Hematopoietic multipotent progenitor cell (in vitro differentiated cells): ENCODE results near the gene ASGR1. TPM values are rescaled to one million over a fixed set of nuclear protein-coding genes. Genes with fewer than 3 reads are reported as not detected.
A peak's percentile ranks its signal among the peaks of the same experiment; 100 is the strongest.
"Not testable (repeated sequence)": the region's sequence is repeated elsewhere in the genome, so short reads cannot be mapped to it uniquely, and the experiment has no call there.

Experiments used
- DNase-seq, 3 donors: peaks; one replicate each; pipeline ENCODE4 v3.0.0-alpha.2; 2011 to 2015; ENCODE audit warnings: low read depth in 2 of 3, low spot score in 2 of 3
- small RNA-seq: library from RNA; depleted of rRNA; stranded (forward); fragments of <200 nt; gene quantifications from one replicate; pipeline ENCODE3, GENCODE V24; 2012
- total RNA-seq: library from RNA; depleted of rRNA; stranded (reverse); fragments of >200 nt; gene quantifications from one replicate; pipeline ENCODE4 v1.2.3, GENCODE V29; 2012

Gene ASGR1
- total RNA-seq, 1 donor: 7.3 TPM

DNA sequence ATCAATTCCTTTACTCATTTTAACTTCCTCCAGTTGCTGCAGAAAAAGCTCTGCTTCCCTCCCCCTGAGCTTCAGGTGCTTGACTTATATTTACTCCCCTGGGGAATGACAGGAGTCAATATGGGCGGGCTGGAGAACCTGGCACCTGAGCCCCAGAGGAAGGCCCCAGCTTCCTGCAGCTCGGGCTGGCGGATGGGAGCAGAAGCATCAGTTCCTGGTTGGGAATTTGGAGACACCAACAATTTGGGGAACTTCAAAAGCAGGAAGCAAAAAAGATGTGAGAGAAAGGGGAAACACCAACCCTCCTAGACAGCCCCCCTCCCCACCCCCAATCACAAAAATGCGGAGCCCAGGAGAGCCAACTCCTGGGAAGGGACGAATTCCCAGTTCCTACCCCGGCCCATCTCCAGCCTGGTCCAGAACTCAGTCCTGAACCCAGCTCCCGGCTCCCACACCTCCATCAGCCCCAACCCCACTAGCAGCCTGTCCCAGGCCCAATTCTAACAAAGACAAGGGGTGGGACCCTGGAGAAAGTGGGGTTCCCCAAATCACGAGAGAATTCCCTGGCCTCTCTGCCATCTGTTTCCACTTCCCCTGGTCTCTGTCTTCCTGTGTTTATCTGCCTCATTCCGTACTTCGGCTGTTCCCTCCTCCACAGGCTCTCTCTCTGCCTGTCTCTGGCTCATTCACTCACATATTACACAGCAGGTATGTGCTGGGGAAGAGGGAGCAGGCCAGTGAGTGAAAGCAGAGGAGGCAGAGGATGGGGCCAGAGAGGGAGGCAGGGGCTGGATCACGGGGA, 48.3 kb downstream of the ASGR1 start:
- DNase-seq: peak in 2 of 3 donors; percentile 37 to 51

DNA sequence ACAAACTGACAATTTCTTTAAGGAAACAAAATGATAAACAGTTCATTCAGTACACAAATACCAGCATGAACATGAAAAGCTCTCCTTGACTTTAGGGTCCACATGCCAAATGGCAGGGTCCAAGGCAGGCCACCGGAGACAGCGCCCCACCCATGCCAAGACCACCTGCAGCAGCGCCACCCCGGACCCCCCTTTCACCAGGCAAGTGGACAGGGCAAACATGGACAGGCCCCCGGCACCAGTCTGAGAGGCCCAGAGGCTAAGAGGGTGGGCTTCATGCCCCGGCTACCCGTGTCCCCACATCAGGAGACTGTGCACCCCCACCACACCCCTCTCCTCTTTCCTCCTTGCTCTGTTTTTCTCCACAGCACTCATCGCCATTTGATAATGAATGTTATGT, 49.9 kb downstream of the ASGR1 start:
- DNase-seq: no peak

GRCh38 chr17:7128160-7128559, 51.0 kb downstream of the ASGR1 start:
- DNase-seq: no peak

GRCh38 chr17:7127501-7127900, 51.7 kb downstream of the ASGR1 start:
- DNase-seq: not testable (repeated sequence)

GRCh38 chr17:7126386-7126785, 52.8 kb downstream of the ASGR1 start:
- DNase-seq: not testable (repeated sequence)

DNA sequence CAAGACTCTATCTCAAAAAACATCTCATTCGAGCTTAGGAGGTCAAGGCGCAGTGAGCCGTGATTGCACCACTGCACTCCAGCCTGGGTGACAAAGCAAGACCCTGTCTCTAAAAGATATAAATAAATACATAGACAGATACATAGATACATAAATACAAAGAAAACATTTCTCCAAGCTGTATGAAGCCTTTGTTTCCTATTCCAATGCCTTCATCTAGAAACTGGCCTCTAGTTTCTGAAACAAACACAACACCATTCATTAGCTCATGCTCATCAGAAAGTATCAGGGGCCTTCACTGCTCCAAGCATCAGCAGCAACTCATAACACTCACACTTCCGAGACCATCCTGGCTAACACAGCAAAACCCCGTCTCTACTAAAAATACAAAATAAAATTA, 54.2 kb downstream of the ASGR1 start:
- no peak for DNase-seq

DNA sequence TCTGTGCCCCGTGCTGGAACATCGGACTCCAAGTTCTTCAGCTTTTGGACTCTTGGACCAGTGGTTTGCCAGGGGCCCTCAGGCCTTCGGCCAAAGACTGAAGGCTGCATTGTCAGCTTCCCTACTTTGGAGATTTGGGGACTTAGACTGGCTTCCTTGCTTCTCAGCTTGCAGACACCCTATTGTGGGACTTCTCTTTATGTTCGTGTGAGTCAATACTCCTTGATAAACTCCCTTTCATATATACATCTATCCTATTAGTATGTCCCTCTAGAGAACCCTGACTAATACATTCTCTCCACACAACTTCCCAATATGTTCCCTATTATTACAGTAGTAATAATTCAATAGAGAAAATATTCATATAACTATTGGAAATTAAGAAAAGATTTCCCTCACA, 55.3 kb downstream of the ASGR1 start:
- no peak for DNase-seq

Small RNA genes lying within 50 kb of the gene (small RNA-seq; reads per million reads assigned to genes)
- gene AC120057.4 (not detected), gene MIR324 (138 reads per million, percentile 97 among the genes with 10 or more reads in this experiment)

Other genes with a start within 250 kb of the ASGR1 start
- 4.3 TPM for gene ALOX12, start 183.3 kb downstream of the ASGR1 start, total RNA-seq
- gene RNASEK, start 166.7 kb downstream of the ASGR1 start, total RNA-seq: 43.4 TPM
- gene BCL6B, start 156.3 kb downstream of the ASGR1 start, total RNA-seq: 17.8 TPM
- 3.0 TPM for gene SLC16A13, start 143.4 kb downstream of the ASGR1 start, total RNA-seq
- gene SLC16A11, start 135.3 kb downstream of the ASGR1 start, total RNA-seq: 0.54 TPM
- gene CLEC10A, start 99.1 kb downstream of the ASGR1 start, total RNA-seq: under 0.01 TPM
- 0.54 TPM for gene ASGR2, start 64.5 kb downstream of the ASGR1 start, total RNA-seq
- 26.9 TPM for gene DLG4, start 40.5 kb upstream of the ASGR1 start, total RNA-seq
- gene ACADVL, start 40.6 kb upstream of the ASGR1 start, total RNA-seq: 191 TPM
- 78.6 TPM for gene DVL2, start 55.1 kb upstream of the ASGR1 start, total RNA-seq
- 24.2 TPM for gene PHF23, start 60.1 kb upstream of the ASGR1 start, total RNA-seq
- 121 TPM for gene GABARAP, start 63.1 kb upstream of the ASGR1 start, total RNA-seq
- 62.7 TPM for gene CTDNEP1, start 72.4 kb upstream of the ASGR1 start, total RNA-seq
- 54.7 TPM for gene ELP5, start 72.8 kb upstream of the ASGR1 start, total RNA-seq
- gene CLDN7, start 83.1 kb upstream of the ASGR1 start, total RNA-seq: 9.7 TPM
- 1.9 TPM for gene SLC2A4, start 102.3 kb upstream of the ASGR1 start, total RNA-seq
- 0.27 TPM for gene YBX2, start 115.3 kb upstream of the ASGR1 start, total RNA-seq
- gene EIF5A, start 128.3 kb upstream of the ASGR1 start, total RNA-seq: 522 TPM
- gene GPS2, start 136.0 kb upstream of the ASGR1 start, total RNA-seq: 70.3 TPM
- 37.4 TPM for gene NEURL4, start 150.0 kb upstream of the ASGR1 start, total RNA-seq
- gene ACAP1, start 157.2 kb upstream of the ASGR1 start, total RNA-seq: 109 TPM
- 5.1 TPM for gene KCTD11, start 172.8 kb upstream of the ASGR1 start, total RNA-seq
- gene TMEM95, start 175.8 kb upstream of the ASGR1 start, total RNA-seq: not detected
- gene TNK1, start 201.7 kb upstream of the ASGR1 start, total RNA-seq: 4.3 TPM
- gene PLSCR3, start 215.2 kb upstream of the ASGR1 start, total RNA-seq: 26.9 TPM
- 141 TPM for gene TMEM256, start 224.7 kb upstream of the ASGR1 start, total RNA-seq
- 6.7 TPM for gene NLGN2, start 228.5 kb upstream of the ASGR1 start, total RNA-seq
- not detected for gene SPEM1, start 241.0 kb upstream of the ASGR1 start, total RNA-seq
- gene SPEM2, start 246.2 kb upstream of the ASGR1 start, total RNA-seq: under 0.01 TPM
- not detected for gene SPEM3, start 249.5 kb upstream of the ASGR1 start, total RNA-seq